Endothelial cell of umbilical vein (primary cell): Measurements from ENCODE around the gene CCNK. TPM values are rescaled to one million over a fixed set of nuclear protein-coding genes. Genes with fewer than 3 reads are reported as not detected.

Source experiments
- BruUV-seq: library from RNA; stranded (reverse); fragments of 400-500 nt; replicated peaks from 2 replicates; lab custom pipeline; 2021; lab: Mats Ljungman, UMichigan
- CTCF ChIA-PET: fragments of 300-600, 350-600 bp; sonication (Branson Sonifier 250); formaldehyde crosslinking; loops from one replicate; lab custom pipeline; 2021; ENCODE audit warnings: antibody characterized with exemption, inconsistent platforms; lab: Charles Lee
- POLR2A ChIA-PET: fragments of 300-600, 350-600 bp; sonication (Branson Sonifier 250); formaldehyde crosslinking; loops from one replicate; lab custom pipeline; 2021; ENCODE audit warnings: antibody characterized with exemption, inconsistent platforms; lab: Charles Lee
- DNase-seq: peaks from one replicate; pipeline ENCODE4 v3.0.0-alpha.2; 2011; ENCODE audit warnings: low read depth, low spot score
- FAIRE-seq: peaks from 2 replicates; lab custom pipeline; 2011; peaks lifted over from hg19 to GRCh38; lab: Jason Lieb, UNC
- H2AFZ ChIP-seq: 2 replicates; pipeline ENCODE4 v1.6.0; 2012; ENCODE audit warnings: low read depth, low read length, control low read depth, inconsistent platforms
- H3K27ac ChIP-seq: 2 replicates; pipeline ENCODE4 v1.5.1; 2011; ENCODE audit warnings: low read depth, mild to moderate bottlenecking, control low read depth, low read length, moderate library complexity; ENCODE audit not compliant: insufficient read depth
- H3K27me3 ChIP-seq, 2 experiments: 2 replicates each; pipeline versions ENCODE4 v1.6.0 to v1.6.1; 2011; ENCODE audit warnings: low read length in 2 of 2, mixed read lengths in 1 of 2; ENCODE audit not compliant: control insufficient read depth in 2 of 2, insufficient read depth in 2 of 2
- H3K36me3 ChIP-seq, 2 experiments: 2 replicates in 1 of 2; 3 replicates in 1 of 2; pipeline ENCODE4 v1.5.1; 2011; ENCODE audit warnings: low read length in 2 of 2, mild to moderate bottlenecking in 1 of 2, moderate library complexity in 1 of 2; ENCODE audit not compliant: control insufficient read depth in 2 of 2, insufficient read depth in 2 of 2; ENCODE audit errors: extremely low read depth in 1 of 2
- H3K4me1 ChIP-seq: 3 replicates; pipeline ENCODE4 v1.5.1; 2011; ENCODE audit warnings: mild to moderate bottlenecking, low read length; ENCODE audit not compliant: control insufficient read depth, insufficient read depth; ENCODE audit errors: extremely low read depth
- H3K4me2 ChIP-seq: 2 replicates; pipeline ENCODE4 v1.6.1; 2011; ENCODE audit warnings: low read length, control low read depth, mixed read lengths; ENCODE audit not compliant: insufficient read depth
- H3K4me3 ChIP-seq, 3 experiments: fragments of 200-600 bp in 1 of 3; sonication (generic), shearing (Covaris generic) in 1 of 3; replicated peaks in 1 of 3; 2 replicates each; pipeline ENCODE4 v1.5.1; 2011 to 2016; ENCODE audit warnings: control low read depth in 3 of 3, low read length in 3 of 3, mild to moderate bottlenecking in 2 of 3, inconsistent platforms in 1 of 3, low read depth in 1 of 3, moderate library complexity in 1 of 3; ENCODE audit not compliant: insufficient read depth in 1 of 3
- H3K79me2 ChIP-seq: 2 replicates; pipeline ENCODE4 v1.6.0; 2012; ENCODE audit warnings: low read length, inconsistent platforms; ENCODE audit not compliant: control insufficient read depth, insufficient read depth
- H3K9ac ChIP-seq: replicated peaks from 2 replicates; pipeline ENCODE3; 2011; ENCODE audit warnings: low read length, control low read depth; ENCODE audit not compliant: insufficient read depth; ENCODE audit errors: extremely low read depth
- H3K9me1 ChIP-seq: replicated peaks from 3 replicates; pipeline ENCODE4 v1.6.0; 2011; ENCODE audit warnings: mild to moderate bottlenecking, low read length; ENCODE audit not compliant: control insufficient read depth, insufficient read depth; ENCODE audit errors: extremely low read depth
- H3K9me3 ChIP-seq: replicated peaks from 2 replicates; pipeline ENCODE4 v1.5.1; 2012; ENCODE audit warnings: low read length, inconsistent platforms; ENCODE audit not compliant: control insufficient read depth, insufficient read depth
- H4K20me1 ChIP-seq: replicated peaks from 2 replicates; pipeline ENCODE3; 2011; ENCODE audit warnings: mild to moderate bottlenecking, low read length; ENCODE audit not compliant: control insufficient read depth, insufficient read depth; ENCODE audit errors: extremely low read depth
- EZH2 ChIP-seq: IDR thresholded peaks from 2 replicates; pipeline ENCODE4 v1.6.1; 2012; ENCODE audit warnings: borderline replicate concordance, low read depth, mild to moderate bottlenecking, moderate library complexity, low read length, inconsistent platforms; ENCODE audit not compliant: severe bottlenecking
- FOS ChIP-seq: IDR thresholded peaks from 2 replicates; pipeline ENCODE4 v1.6.1; 2011; ENCODE audit warnings: mild to moderate bottlenecking, low read length, moderate library complexity, borderline replicate concordance; ENCODE audit not compliant: insufficient read depth
- JUN ChIP-seq: IDR thresholded peaks from 2 replicates; pipeline ENCODE4 v1.6.1; 2011; ENCODE audit warnings: borderline replicate concordance, low read depth; ENCODE audit not compliant: insufficient read length, insufficient read depth
- MAX ChIP-seq: IDR thresholded peaks from 2 replicates; pipeline ENCODE4 v1.6.1; 2011; ENCODE audit not compliant: insufficient read depth, insufficient read length
- POLR2AphosphoS5 ChIP-seq: IDR thresholded peaks from 2 replicates; pipeline ENCODE4 v1.6.1; 2012; ENCODE audit warnings: low read depth, mild to moderate bottlenecking, control low read depth, low read length, moderate library complexity; ENCODE audit not compliant: insufficient read depth
- dilution Hi-C: fragments of 300-500 bp; cut with MboI; formaldehyde crosslinking; loops from one replicate; pipeline ENCODE4 v1.15.0; 2019; ENCODE audit warnings: low sequenced_read_pairs; ENCODE audit not compliant: extremely low pct_ligation_motif_present
- intact Hi-C: fragments of 100-400 bp; cut with micrococcal nuclease; formaldehyde crosslinking; loops from one replicate; pipeline ENCODE4 v1.10.0; 2022
- polyA plus RNA-seq, 4 experiments: library from polyadenylated mRNA; depleted of rRNA in 3 of 4; stranded (reverse) in 3 of 4; unstranded in 1 of 4; fragments of >200 nt; gene quantifications; 2 replicates each; pipeline versions ENCODE4 v1.2.1 to v1.2.3, GENCODE V29; 2011 to 2012; ENCODE audit warnings: missing spikeins in 1 of 4
- total RNA-seq: library from RNA; stranded (reverse); gene quantifications from 2 replicates; pipeline ENCODE4 v1.2.3, GENCODE V29; 2021

CCNK gene
- total and polyA plus RNA-seq, 2 donors (not counting 3 experiments of a cell fraction or from before 2014, with no cell fraction given), result 11.9 to 59.3 TPM

- no peak overlapping the region for H3K27ac ChIP-seq
- no peak overlapping the region for H3K4me3 ChIP-seq
- FAIRE-seq, result no peak
- no peak for DNase-seq
- CTCF ChIA-PET, result interaction anchor here (1.3 kb wide), 1 partner anchor 113 kb away, joined by 3 read pairs; no protein-coding TSS in a partner anchor
- BruUV-seq, result no TSS peak
- no peaks in the 10 kb centered on the region for H3K27me3 ChIP-seq
- no peak overlapping the region for H2AFZ ChIP-seq
- H3K9me1 ChIP-seq, result no peaks in the 10 kb centered on the region
- no peak overlapping the region for H3K4me2 ChIP-seq
- H3K79me2 ChIP-seq, result no peaks in the 10 kb centered on the region
- POLR2A ChIA-PET, result no interaction called here
- TF ChIP-seq POLR2AphosphoS5, result no peak
- no peak for TF ChIP-seq JUN
- TF ChIP-seq FOS, result no peak
- no peak for TF ChIP-seq MAX
- no peak for TF ChIP-seq EZH2
- no peak overlapping the region for H3K9ac ChIP-seq
- H3K4me1 ChIP-seq, result no peaks in the 10 kb centered on the region
- no peaks in the 10 kb centered on the region for H3K9me3 ChIP-seq
- peaks cover 0 to 14% of the 10 kb centered on the region in 2 experiments for H3K36me3 ChIP-seq
- intact Hi-C loops, result no loop called here
- no peaks in the 10 kb centered on the region for H4K20me1 ChIP-seq
- dilution Hi-C loops, result no loop called here
Observed at GRCh38 chr14:99515301-99516155, 34.3 kb downstream of the CCNK start.
